ENCODE data around the gene KLF6.

Gene KLF6

DNA sequence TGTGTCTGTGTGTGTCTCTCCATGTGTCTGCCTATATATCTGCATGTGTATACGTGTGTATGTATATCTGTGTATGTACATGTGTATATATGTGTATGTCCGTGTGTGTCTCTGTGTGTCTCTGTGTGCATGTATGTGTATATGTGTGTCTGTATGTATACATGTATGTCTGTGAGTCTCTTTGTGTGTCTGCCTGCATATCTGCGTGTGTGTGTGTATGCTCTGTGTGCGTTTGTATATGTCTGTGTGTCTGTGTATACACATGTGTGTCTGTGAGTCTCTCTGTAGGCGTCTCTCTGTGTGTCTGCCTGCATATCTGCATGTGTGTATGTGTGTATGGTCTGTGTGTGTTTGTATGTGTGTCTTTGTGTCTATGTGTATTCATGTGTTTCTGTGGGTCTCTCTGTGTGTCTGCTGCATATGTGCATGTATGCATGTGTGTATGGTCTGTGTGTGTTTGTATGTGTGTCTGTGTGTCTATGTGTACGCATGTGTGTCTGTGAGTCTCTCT is 23.7 kb upstream of the KLF6 start:
- DNase-seq = no peak

GRCh38 chr10:3807928-3808496 is 23.0 kb upstream of the KLF6 start:
- no peak for DNase-seq

GRCh38 chr10:3807211-3807927 is 22.4 kb upstream of the KLF6 start:
- DNase-seq = no peak

GRCh38 chr10:3806603-3807002 is 21.6 kb upstream of the KLF6 start:
- no peak for DNase-seq

GRCh38 chr10:3805791-3806461 is 20.9 kb upstream of the KLF6 start:
- DNase-seq = peak; percentile 73

DNA sequence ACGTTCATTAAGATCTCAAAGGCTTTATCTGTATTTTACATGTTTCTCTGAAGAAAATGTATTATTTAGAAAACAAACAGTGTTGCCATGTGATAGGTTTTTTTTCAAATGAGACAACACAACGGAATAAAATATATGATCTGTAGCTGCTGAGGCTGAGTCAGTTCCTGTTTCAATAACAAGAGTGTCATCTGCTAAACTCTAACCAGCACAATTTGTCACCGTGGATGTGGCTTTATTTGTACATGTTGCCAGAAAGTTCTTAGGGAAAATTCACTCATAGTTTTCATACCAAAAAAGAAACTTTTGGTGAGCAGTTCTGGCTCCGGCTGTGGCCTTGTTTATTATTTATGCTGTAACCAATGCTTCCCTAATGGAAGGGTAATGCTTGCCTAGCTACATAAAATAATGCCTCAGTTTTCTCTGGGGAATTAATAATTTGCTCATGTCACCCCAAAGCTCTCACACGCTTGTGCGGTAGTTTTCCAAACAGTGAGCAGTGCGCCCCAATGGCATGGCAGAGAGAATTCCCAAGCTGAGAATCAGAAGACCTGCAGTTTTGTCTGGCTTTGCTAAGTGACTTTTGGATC is 20.3 kb upstream of the KLF6 start:
- DNase-seq = no peak

DNA sequence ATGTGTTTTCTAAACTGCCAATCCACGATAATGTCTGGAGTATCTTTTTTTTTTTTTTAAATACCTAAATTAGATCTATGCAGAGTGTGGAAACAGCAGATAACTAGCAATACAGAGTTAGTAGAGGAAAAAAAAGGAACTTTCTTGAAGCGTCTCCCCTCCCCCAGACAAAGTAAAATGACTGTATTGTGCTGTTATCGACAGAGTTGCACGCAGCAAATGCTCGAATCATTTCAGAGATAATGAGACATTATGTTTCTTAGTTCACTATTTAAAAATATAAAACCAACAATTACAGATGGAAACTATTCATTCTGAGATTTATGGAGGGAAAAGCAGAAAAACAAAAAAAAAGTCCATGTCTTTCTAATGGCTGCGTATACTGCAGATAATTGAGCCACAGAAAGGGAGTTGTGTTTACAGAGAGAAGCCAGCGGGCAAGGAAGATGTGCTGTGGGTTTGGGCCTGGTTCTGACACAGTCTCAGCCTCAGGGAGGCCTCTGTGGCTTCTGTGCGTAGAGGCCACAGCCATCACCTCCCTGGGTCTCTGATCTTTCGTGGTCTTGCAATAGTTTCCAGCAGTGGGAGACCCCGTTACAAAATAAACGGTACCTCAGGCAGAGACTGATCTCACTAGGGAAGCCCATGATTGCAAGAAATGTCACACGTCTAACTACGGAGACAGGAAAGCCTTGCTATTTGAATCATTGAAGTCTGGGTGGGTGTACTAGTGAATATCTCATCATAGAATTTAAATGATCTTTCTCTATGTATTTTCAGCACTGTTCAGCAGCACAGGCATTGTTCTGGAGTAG is 19.1 kb upstream of the KLF6 start:
- DNase-seq = peak; percentile 79

GRCh38 chr10:3803295-3803926 is 18.4 kb upstream of the KLF6 start:
- no peak for DNase-seq

GRCh38 chr10:3802526-3803265 is 17.7 kb upstream of the KLF6 start:
- DNase-seq = no peak

GRCh38 chr10:3801558-3802192 is 16.7 kb upstream of the KLF6 start:
- DNase-seq = no peak

DNA sequence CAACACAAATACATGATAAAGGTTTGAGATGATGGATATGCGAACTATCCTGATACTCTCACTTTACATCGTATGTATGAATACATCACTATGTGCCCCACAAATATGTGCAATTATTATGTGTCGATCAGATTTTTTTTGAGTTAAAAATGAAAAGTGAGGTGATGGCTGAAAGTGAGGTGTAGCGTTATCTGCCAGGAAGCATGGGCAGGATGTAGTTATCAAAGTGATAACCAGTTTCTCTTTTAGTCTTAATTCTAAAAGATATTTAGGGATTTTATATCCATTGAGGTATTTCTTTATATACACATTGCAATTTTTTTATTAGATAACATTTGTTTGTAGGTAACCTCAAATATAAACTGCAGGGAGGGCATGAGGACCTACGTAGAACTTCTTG is 15.6 kb upstream of the KLF6 start:
- DNase-seq = no peak

GRCh38 chr10:3797750-3798149 is 12.7 kb upstream of the KLF6 start:
- DNase-seq = no peak

GRCh38 chr10:3793553-3793952 is 8.5 kb upstream of the KLF6 start:
- no peak for DNase-seq

DNA sequence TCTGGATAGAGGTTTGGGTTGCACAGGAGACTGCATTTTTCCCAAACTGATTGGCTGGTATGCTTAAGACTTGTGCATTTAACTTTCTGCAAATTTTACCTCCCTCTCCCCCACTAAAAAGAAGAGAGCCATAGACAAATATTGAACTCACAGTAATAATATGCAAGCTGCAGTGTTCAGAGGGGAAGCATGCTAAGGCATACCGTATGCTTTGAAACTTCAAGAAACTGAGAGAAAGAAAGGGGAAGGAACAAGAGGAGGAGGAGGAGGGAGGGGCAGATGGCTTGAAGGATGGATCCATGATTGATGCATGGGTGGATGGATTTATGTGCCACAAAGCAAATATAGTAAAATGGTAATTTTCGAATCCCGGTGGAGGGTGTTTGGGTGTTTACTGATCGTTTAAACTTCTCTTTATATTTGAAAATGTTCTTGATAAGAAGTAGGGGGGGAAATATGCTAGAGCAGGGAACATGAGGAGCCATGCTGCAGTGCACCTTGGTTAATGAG is 7.8 kb upstream of the KLF6 start:
- DNase-seq = no peak

DNA sequence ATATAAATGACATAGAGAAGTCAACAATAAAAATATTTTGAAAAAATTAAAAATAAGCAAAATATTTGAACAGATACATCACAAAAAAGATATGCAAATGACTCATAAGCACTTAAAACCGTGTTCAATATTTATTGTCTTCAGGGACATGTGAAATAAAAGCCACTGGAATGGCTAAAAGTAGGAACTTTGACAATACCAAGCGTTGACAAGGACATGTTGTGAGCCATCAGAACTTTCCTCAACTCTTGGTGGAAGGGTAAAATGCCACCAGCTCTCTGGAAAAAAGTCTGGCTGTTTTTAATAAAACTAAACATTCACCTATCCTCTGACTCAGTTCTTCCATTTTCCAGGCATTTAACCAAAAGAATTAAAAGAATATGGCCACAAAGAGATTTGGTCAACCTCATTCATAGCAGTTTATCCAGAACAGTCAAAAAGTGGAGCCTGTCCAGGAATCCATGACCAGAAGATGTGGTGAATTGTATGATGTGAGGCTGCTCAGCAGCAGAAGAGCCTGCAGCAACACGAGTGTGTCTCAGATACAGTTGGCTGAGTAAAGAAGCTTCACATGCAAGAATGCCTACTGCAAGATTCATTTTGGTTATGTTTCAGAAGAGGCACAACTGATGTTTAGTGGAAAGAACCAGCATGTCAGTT is 7.1 kb upstream of the KLF6 start:
- DNase-seq = no peak

DNA sequence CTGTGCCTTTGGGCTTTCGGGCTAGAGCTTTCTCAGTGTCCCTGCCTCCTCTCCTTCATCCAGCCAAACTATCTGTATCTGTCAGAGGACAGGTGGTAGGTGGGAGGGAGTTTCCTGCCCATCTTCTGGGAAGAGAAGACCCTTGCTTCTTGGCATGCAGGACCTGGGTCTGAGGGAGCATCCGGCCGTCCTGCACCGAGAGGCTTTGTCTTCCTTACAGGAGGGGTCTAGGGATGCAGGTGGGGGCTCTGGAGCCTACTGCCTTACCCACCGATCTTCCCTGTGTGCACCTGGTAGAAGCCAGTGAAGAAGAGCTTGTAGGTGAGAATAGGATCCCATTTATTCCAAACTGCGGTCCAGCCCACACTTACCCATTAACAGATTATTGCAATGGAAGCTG is 5.8 kb upstream of the KLF6 start:
- no peak for DNase-seq

DNA sequence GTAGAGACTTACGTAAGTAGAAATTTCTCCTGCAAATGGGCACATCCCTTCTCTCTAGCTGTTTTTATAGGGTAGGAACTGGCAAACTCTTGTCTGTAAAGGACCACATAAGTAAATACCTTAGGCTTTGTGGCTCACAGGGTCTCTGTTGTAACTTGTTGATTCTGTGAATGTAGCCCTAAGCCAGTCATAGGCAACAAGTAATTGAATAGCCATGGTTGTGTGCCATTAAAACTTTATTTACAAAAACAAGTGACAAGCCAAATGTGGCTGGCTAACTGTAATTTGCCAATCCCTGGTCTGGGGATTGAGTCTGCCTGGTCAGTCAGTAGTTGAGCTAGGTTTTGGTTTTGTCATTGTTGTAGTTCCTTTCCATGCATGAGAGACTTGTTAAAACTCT is 5.3 kb upstream of the KLF6 start:
- no peak for DNase-seq

- no peak for DNase-seq
Observed at GRCh38 chr10:3789621-3790020, 4.6 kb upstream of the KLF6 start.

DNA sequence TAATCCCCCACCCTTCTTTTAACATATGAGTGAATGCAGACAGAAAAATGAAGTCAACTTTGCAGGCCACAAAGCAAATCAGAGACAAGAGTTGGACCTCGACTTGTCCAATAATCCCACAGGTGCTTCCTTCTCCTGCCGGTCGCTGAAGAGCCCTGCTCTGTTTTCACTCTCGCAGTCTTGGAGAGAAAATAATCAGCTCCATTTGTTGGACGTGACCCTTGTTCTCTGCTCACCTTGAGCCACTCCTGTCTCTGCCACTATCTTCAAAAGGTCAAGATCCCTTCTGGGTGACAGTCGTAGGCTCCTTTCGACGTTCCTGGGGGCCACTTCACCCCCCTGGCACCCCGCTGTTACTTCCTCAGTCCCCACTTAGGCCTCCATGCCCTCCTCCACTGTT is 2.8 kb upstream of the KLF6 start:
- DNase-seq = no peak

GRCh38 chr10:3787016-3787400 is 2.0 kb upstream of the KLF6 start:
- no peak for DNase-seq

Data from activated CD8-positive, alpha-beta memory T cell treated with anti-CD3 and anti-CD28 coated beads, Interleukin-2, amount 50 U/mL, for 48 hours (primary cell).